ENCODE measurements around the gene KCNIP2. TPM values are rescaled to one million over a fixed set of nuclear protein-coding genes. Genes with fewer than 3 reads are reported as not detected.

The KCNIP2 gene
- total RNA-seq, 2 experiments from 2014 or later, result 3.5 to 4.5 TPM

GRCh38 chr10:101777619-101778145 lies 65.9 kb downstream of the KCNIP2 start:
- no peaks in the 10 kb centered on the region for H3K9me3 Mint-ChIP-seq
- peaks cover 2% of the 10 kb centered on the region for H3K36me3 Mint-ChIP-seq (ENCODE audit: low read depth)
- H3K27ac Mint-ChIP-seq, result no peak overlapping the region
- ChIA-PET CTCF (no interaction called here), POLR2A (no interaction called here)
- no peak for DNase-seq
- peaks cover 47% of the 10 kb centered on the region for H3K4me1 Mint-ChIP-seq
- peaks cover 54% of the 10 kb centered on the region for H3K27me3 Mint-ChIP-seq
- no peak overlapping the region for H3K4me3 Mint-ChIP-seq

DNA sequence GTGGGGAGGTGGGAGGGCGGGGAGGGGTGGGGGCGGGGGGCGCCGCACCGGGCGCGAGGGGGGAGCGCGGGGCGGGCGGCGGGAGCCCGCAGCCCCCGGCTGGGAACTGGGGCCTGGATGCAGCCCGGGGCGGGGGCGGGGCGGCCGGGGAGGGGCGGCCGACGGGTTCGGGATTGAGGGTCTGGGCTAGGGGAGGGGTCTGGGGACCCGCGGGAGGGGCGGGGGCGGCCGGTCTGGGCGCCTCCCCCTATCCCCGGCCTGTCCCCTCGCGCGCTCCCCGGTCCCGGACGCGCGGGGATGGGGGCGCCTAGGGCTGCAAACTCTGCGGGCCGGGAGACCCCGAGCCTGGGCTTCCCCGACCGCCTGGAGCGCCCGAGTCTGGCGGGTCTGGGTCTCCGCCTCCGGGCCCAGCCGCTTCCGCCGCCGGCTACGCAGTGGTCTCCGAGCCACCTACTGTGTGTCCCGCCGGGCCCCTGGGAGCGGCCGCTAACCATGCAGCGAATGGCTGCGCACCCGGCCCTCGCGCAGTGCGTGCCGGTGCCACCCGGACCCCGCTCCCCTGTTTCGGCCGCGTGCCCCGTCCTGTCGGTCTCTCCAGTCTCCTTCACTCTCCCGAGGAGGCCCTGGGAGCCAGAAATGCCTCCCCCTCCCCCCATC lies 67.3 kb downstream of the KCNIP2 start:
- POLR2A ChIA-PET, result no interaction called here
- Mint-ChIP-seq H3K36me3 (ENCODE audit: low read depth) (peaks cover 2% of the 10 kb centered on the region), H3K27ac (no peak overlapping the region), H3K4me3 (no peak overlapping the region), H3K4me1 (peaks cover 35% of the 10 kb centered on the region), H3K9me3 (no peaks in the 10 kb centered on the region), H3K27me3 (peaks cover 66% of the 10 kb centered on the region)
- CTCF ChIA-PET, result no interaction called here
- no peak for DNase-seq

Other genes starting within 250 kb of the KCNIP2 start
- gene FBXW4, start 148.6 kb downstream of the KCNIP2 start, total RNA-seq, result 10 to 100 TPM; 40.7 to 45.4 TPM
- not detected for gene FGF8, start 67.7 kb downstream of the KCNIP2 start, total RNA-seq
- 10 to 100 TPM; 25.9 to 30.3 TPM for gene NPM3, start 60.4 kb downstream of the KCNIP2 start, total RNA-seq
- 100 to 1,000 TPM; 135 to 145 TPM for gene OGA, start 25.4 kb downstream of the KCNIP2 start, total RNA-seq
- 10 to 100 TPM; 22.1 to 23.6 TPM for gene ARMH3, start 212.4 kb upstream of the KCNIP2 start, total RNA-seq
- gene HPS6, start 221.5 kb upstream of the KCNIP2 start, total RNA-seq, result 10 to 100 TPM; 18.3 to 25.3 TPM